ENCODE results near the gene EXOG.

The EXOG gene

DNA sequence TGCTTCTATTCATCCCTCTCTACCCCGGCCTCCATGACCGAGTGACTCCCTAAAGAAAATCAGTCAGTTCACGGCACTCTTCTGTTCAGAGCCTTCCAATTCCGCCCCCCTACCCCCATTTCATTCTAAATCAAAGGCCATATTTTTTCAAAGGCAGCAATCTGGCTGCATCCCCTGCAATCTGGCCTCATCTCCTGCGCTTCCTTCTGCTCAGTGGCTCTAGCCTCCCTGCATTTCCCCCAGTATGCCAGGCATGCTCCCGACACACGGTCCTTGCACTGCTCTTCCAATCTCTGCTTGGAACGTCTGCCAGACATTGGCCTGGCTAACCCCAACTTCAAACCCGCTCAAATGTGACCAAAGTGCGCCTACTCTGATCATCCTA lies 67.7 kb downstream of the EXOG start:
- TF ChIP-seq, protein P1, sequence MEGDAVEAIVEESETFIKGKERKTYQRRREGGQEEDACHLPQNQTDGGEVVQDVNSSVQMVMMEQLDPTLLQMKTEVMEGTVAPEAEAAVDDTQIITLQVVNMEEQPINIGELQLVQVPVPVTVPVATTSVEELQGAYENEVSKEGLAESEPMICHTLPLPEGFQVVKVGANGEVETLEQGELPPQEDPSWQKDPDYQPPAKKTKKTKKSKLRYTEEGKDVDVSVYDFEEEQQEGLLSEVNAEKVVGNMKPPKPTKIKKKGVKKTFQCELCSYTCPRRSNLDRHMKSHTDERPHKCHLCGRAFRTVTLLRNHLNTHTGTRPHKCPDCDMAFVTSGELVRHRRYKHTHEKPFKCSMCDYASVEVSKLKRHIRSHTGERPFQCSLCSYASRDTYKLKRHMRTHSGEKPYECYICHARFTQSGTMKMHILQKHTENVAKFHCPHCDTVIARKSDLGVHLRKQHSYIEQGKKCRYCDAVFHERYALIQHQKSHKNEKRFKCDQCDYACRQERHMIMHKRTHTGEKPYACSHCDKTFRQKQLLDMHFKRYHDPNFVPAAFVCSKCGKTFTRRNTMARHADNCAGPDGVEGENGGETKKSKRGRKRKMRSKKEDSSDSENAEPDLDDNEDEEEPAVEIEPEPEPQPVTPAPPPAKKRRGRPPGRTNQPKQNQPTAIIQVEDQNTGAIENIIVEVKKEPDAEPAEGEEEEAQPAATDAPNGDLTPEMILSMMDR (IDR thresholded peaks at IDR 0.05; ENCODE audit: insufficient read depth, low read length, poor library complexity, severe bottlenecking) = no peak
- no peak for TF ChIP-seq EZH2phosphoT487 (conservative IDR thresholded peaks at IDR 0.05; ENCODE audit: low read length)
- H3F3A ChIP-seq (ENCODE audit: insufficient read depth) = no peaks in the 10 kb centered on the region
- H3K36me3 ChIP-seq (ENCODE audit: low read length) = no peaks in the 10 kb centered on the region
- no peaks in the 10 kb centered on the region for H3K9me3 ChIP-seq (ENCODE audit: insufficient read depth, low read length)
- no peak overlapping the region for H2AFZ ChIP-seq (ENCODE audit: low read depth, low read length, severe bottlenecking)
- no peak overlapping the region for H3K9ac ChIP-seq (ENCODE audit: low read length)
- no peaks in the 10 kb centered on the region for H4K20me1 ChIP-seq (ENCODE audit: low read depth, low read length)
- H3K79me2 ChIP-seq (ENCODE audit: insufficient read depth, low read length) = no peaks in the 10 kb centered on the region
- H3K27me3 ChIP-seq (ENCODE audit: low read length) = no peaks in the 10 kb centered on the region
- H3K9me2 ChIP-seq (replicated peaks; ENCODE audit: insufficient read depth, low read length) = no peaks in the 10 kb centered on the region
- H3K4me3 ChIP-seq (ENCODE audit: insufficient read depth, low read length, poor library complexity, severe bottlenecking) = no peak overlapping the region
- H3K4me2 ChIP-seq (ENCODE audit: low read depth, low read length, poor library complexity, severe bottlenecking) = no peak overlapping the region
- no peak overlapping the region for H3K27ac ChIP-seq (ENCODE audit: low read depth, low read length)

- no peaks in the 10 kb centered on the region for H3K9me2 ChIP-seq (replicated peaks; ENCODE audit: insufficient read depth, low read length)
- no peak overlapping the region for H2AFZ ChIP-seq (ENCODE audit: low read depth, low read length, severe bottlenecking)
- no peaks in the 10 kb centered on the region for H3K36me3 ChIP-seq (ENCODE audit: low read length)
- TF ChIP-seq, protein P1 (IDR thresholded peaks at IDR 0.05; ENCODE audit: insufficient read depth, low read length, poor library complexity, severe bottlenecking) = no peak
- H4K20me1 ChIP-seq (ENCODE audit: low read depth, low read length) = no peaks in the 10 kb centered on the region
- H3K9me3 ChIP-seq (ENCODE audit: insufficient read depth, low read length) = no peaks in the 10 kb centered on the region
- H3K27me3 ChIP-seq (ENCODE audit: low read length) = no peaks in the 10 kb centered on the region
- no peaks in the 10 kb centered on the region for H3K79me2 ChIP-seq (ENCODE audit: insufficient read depth, low read length)
- no peak overlapping the region for H3K4me3 ChIP-seq (ENCODE audit: insufficient read depth, low read length, poor library complexity, severe bottlenecking)
- no peaks in the 10 kb centered on the region for H3F3A ChIP-seq (ENCODE audit: insufficient read depth)
- H3K9ac ChIP-seq (ENCODE audit: low read length) = no peak overlapping the region
- no peak overlapping the region for H3K4me2 ChIP-seq (ENCODE audit: low read depth, low read length, poor library complexity, severe bottlenecking)
- no peak overlapping the region for H3K27ac ChIP-seq (ENCODE audit: low read depth, low read length)
These were observed 68.6 kb downstream of the EXOG start for GRCh38 chr3:38564631-38565338.

GRCh38 chr3:38565339-38566214 lies 69.4 kb downstream of the EXOG start:
- Histone ChIP-seq H3K9ac (ENCODE audit: low read length) (no peak overlapping the region), H3K4me3 (ENCODE audit: insufficient read depth, low read length, poor library complexity, severe bottlenecking) (no peak overlapping the region), H3K27me3 (ENCODE audit: low read length) (no peaks in the 10 kb centered on the region), H3K9me3 (ENCODE audit: insufficient read depth, low read length) (no peaks in the 10 kb centered on the region), H3K36me3 (ENCODE audit: low read length) (no peaks in the 10 kb centered on the region), H3K79me2 (ENCODE audit: insufficient read depth, low read length) (no peaks in the 10 kb centered on the region), H3F3A (ENCODE audit: insufficient read depth) (no peaks in the 10 kb centered on the region), H3K9me2 (replicated peaks; ENCODE audit: insufficient read depth, low read length) (no peaks in the 10 kb centered on the region), H4K20me1 (ENCODE audit: low read depth, low read length) (no peaks in the 10 kb centered on the region), H2AFZ (ENCODE audit: low read depth, low read length, severe bottlenecking) (no peak overlapping the region), H3K27ac (ENCODE audit: low read depth, low read length) (no peak overlapping the region), H3K4me2 (ENCODE audit: low read depth, low read length, poor library complexity, severe bottlenecking) (no peak overlapping the region)
- TF ChIP-seq EZH2phosphoT487 (conservative IDR thresholded peaks at IDR 0.05; ENCODE audit: low read length) = no peak
- TF ChIP-seq, protein P1 (IDR thresholded peaks at IDR 0.05; ENCODE audit: insufficient read depth, low read length, poor library complexity, severe bottlenecking) = no peak

Data from SU-DHL-6 (cell line).